SW 1271 (cell line): ENCODE results near the gene DLGAP1.
"Not testable (repeated sequence)": the region's sequence is repeated elsewhere in the genome, so short reads cannot be mapped to it uniquely, and the experiment has no call there.

ENCODE experiments used
- DNase-seq, 2 experiments: peaks; one replicate each; lab custom pipeline; 2025; lab: John Stamatoyannopoulos, UW

Gene DLGAP1

DNA sequence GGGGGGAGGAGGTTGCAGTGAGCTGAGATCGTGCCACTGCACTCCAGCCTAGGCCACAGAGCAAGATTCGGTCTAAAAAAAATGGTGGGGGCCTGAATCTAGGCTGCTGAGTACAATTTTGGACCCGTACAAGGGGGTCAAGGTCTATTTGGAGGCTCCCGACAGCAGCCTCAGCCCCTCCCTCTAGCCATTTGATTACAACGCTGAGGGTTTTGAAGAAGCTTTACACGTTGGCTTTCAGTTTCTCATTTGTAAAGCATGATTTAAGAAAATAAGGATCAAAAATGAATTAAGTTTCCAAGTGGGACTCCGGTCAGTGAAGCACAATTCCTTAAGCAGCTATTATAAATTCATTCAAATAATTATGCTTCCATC, 871.2 kb downstream of the DLGAP1 start:
- DNase-seq: no peak

DNA sequence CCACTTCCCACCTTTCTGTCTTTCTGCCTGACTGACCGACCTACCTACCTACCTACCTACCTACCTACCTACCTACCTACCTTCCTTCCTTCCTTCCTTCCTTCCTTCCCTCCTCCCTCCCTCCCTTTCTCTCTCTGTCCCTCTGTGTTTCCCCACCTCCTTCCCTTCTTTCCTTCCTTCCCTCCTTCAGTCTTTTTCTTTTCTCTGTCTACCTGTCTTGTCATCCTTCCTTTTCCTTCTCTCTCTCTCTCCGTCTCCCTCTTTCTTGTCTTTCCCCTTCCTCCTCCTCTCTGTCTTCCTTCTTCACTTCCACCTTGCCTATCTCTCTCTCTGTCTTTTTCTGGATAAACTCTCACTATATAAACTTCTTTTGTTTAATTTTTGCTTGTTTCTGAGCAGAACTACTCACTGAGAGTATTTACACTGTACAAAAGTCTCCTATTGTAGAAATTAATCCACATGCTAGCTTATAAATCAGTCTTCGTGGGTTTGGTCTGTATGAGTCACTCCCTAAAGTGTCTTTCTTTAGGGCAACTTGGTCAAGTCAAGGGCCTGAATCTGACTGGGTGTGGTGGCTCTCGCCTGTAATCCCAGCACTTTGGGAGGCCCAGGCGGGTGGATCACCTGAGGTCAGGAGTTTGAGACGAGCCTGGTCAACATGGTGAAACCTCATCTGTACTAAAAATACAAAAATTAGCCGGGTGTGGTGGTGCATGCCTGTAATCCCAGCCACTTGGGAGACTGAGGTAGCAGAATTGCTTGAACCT, 871.8 kb downstream of the DLGAP1 start:
- not testable (repeated sequence) for DNase-seq

DNA sequence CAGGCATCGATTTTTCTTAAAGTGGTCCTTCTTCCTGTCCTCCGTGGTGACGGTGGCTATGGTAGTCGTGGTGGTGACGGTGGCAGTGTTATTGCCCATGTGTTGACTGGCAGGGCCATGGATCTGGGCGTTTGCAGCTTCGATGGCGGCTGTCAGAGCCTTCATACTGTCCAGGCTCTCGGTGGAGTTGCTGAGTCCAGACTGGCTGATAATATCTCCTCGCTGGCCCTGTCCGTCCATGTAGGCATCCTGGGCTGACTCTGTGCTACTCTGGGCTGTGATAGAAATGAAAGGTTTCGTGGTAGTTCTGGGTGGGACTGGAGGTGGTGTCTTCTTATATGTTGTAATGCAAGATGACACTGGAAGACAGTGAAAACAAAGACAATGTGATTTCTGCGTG, 873.2 kb downstream of the DLGAP1 start:
- DNase-seq: no peak

DNA sequence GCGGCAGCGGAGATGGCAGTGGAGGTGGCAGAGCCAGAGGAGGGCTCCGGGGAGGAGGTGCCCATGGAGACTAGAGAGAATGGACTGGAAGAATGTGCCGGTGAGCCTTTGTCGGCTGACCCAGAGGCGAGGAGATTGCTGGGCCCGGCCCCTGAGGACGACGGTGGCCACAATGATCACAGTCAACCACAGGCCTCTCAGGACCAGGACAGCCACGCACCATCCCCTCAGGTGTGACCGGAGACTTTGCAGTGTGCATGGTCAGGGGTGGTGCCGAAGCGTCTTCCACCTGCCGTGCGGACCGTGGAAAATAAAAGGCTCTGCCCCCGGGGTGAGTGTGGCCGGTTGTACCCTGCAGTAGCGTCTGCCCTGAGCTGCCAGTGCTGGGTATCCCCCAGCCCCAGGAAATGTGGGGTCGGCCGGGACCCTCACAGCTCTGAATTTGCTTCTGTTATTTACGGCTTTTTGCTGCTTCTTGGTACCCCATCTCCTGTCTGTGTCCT, 874.5 kb downstream of the DLGAP1 start:
- not testable (repeated sequence) for DNase-seq

DNA sequence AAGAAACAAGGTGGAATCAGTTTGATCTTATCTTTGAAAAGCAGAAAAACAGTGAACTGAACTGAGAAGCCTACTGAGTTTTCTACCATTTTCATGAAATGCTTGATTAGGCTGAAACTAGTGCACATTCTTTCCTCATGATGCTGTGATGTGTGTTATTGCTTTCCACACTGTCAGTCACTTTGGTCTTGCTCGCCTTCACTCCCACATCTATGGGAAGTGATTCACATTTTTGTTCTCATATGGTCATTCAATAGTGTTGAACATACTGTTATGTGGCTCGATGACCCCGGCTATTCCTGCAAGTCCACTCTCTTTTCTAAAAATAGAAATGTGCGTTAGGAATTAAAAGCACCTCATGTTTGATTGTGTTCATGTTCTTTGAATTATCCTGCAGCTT, 875.4 kb downstream of the DLGAP1 start:
- DNase-seq: no peak

DNA sequence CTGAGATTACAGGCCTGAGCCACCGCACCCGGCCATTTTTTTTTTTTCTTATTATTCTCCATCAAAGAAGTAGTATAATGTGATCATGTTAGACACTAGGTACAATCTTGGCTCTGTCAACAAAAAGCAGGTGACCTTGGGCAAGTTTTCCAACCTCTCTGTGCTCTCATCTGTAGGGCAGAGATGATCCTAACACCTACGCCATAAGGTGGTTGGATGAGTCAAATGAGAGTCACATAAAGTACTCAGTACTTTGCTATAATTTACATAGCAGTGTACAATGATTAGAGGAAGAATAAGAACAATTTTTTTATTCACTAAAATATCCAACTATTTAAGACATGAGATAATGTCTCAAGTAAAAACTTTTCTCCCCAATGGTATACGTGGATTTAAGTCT, 876.5 kb downstream of the DLGAP1 start:
- DNase-seq: no peak

DNA sequence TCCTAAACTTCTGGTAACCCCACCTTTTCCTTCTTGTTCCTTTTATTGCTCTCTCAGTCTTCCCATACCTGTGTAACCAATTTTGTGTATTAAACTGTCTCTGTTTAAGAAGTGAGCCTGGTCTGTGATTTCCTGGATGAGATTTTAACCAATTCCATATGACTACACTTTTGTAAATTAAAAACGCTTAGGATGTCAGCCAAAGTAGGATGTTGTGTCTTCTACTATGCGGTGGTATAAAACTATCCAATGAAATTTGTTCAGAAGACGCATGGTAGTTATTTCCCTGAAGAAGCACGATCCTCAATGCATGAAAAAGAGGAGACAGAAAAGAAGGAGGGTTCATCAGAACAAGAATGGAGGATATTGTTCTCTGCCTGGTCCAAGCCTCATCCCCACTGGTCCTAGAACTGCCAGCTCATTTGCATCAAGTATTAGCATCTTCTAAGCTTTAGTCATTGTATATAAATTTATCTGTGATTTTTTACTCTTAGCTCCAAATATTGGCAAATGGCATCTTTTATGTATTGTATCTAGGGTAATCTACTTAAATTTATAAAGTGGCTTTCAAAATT, 877.7 kb downstream of the DLGAP1 start:
- no peak for DNase-seq

DNA sequence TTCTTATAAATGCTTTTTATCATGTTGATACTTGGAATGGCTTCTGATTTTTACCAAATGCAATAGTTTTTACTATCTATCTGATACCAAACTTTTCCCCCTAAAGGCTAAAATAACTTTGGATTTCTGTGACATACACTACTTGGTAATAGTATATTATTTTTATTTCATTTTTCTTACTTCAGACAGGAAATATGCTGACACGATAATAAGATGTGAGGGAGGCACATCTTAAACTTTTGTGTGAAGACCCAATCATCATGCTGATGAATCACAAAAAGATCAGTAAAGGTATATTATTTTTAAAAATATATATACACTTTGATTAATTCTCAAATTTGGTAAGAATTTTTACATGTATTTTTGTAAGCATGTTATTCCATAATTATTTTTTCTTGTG, 882.3 kb downstream of the DLGAP1 start:
- no peak for DNase-seq

DNA sequence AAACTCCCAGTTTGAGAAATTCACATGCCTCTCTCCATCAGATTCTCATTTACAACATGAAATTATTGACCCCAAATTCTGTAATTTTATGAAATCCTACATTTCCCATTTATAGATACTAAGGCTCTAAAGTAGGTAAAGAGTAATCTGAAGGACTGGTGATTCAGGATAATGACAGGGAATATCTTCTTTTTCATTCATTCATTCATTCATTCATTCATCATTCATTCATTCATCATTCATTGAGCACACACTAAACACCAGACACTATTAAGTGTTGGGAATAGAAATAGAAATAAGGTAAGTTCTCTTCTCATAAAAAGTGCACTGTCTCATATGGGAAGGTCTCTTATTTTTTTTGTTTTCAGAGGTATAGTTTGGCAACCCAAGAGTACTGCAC, 888.3 kb downstream of the DLGAP1 start:
- DNase-seq: no peak

DNA sequence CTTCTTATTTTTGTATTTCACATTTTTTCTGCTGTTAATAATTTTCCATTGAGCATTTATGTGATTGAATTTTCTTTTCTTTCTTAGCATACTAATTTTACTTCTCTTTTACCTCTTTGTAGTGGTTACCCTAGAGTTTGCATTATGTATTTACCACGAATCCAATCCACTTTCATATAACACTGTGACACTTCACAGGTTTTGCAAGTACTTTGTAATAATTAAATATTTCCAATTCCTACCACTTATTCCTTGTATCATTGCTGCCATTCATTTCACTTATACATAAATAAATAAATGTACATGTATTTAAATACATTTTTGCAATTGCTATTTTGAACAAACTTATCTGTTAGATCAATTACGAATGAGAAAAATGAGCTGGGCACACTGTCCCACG, 894.4 kb downstream of the DLGAP1 start:
- DNase-seq: no peak

DNA sequence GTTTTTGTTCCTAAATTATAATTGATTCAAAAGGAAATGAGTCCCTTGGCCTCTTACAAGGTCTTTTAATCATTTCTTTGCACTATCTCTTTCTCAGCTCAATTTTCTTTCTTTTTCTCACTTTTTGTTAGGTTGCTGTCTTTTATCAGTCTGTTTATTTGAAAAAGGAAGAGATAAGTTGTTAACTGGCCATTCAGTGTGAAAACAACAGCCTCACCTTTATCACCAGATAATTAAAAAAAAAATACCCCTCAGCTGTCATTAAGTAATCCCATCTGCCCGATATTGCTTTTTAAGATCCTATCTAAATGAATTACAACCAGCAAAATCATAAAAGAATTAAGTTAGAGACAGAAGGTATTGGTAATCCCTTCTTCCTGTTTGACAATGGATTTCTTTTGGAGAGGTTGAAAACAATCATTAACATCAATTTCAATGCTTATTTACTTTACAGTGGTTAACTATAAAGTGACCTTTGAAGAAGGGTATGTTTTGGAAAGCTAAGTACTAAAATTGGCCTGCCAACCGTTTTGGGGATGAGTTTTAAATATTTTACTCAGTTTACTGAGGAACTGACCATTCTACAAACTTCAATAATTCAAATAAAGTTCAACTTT, 900.2 kb downstream of the DLGAP1 start:
- DNase-seq: no peak

DNA sequence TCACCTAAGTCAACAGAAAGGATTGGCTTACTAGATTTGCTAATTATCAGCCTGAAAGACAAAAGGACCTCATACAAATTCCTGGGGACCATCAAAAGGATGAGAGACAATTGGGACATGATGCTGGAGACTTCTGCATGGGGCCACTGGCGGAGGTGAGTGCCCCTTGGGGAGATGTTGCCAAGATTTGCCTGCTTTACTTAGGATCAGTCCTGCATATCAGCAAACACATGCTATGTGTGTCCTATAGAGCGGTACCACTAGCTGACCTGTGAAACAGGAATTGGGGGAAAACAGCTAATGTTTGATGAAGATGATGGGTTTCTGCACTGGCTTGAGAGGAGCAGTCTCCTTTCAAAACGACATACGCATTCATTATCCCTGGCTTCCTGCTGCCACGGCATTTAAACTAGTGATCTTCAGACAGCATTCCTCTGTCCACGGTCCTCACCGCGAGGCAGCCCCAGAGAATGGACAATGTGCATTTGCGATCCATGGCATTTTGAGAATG, 901.0 kb downstream of the DLGAP1 start:
- DNase-seq: no peak

DNA sequence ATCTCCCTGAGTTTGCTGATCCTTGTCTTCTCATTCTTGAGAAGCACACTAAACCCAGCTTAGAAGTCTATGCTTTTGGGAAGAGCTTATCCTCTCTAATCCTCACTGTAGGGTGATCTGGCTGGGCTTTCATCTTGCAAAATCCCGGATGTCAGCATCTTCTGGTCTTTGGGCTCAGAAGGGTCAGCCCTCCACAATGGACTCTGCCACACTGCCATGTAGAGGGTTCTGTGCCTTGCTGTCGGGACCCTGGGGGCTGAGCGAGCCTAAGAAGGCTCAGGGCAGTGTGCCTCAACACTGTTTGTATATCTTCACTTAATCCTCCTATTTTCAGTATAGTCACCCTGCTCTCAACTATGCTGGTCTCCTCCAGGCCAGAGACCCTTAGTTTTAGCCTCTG, 902.8 kb downstream of the DLGAP1 start:
- DNase-seq: no peak

DNA sequence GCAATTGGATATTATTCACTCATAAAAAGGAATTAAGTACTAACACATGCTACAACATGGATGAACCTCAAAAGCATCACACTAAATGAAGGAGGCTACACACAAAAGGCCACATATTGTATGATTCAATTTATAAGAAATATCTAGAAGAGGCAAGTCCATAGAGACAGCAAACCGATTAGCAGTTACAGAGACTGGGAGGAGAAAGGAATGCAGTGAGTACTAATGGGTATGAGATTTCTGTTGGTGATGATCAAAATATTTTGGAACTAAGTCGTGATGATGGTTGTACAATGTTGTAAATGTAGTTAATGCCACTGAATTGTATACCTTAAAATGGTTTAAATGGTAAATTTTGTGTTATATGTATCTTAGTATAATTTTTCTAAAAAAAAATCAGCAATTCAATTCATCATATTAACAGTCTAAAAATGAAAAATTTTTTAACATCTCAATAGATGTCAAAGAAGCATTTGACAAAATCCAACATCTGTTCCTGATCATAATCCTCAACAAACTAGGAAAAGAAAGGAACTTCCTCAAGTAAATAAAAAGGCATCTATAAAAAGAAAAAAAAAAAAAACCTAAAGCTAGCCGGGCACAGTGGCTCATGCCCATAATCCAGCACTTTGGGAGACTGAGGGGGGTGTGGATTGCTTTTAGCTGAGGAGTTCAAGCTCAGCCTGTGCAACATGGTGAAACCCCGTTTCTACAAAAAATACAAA, 907.1 kb downstream of the DLGAP1 start:
- DNase-seq: no peak

DNA sequence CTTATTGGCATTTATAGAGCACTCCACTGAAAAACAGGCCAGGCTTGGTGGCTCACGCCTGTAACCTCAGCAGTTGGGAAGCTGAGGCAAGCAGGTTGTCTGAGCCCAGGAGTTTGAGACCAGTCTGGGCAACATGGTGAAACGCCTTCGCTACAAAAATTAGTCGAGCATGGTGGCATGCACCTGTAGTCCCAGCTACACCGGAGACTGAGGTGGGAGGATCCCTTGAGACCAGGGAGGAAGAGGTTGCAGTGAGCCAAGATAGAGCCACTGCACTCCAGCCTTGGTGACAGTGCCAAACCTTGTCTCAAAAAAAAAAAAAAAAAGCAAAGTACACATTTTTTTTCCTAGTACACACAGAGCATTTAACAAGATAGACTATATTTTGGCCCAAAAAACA, 909.0 kb downstream of the DLGAP1 start:
- no peak for DNase-seq

DNA sequence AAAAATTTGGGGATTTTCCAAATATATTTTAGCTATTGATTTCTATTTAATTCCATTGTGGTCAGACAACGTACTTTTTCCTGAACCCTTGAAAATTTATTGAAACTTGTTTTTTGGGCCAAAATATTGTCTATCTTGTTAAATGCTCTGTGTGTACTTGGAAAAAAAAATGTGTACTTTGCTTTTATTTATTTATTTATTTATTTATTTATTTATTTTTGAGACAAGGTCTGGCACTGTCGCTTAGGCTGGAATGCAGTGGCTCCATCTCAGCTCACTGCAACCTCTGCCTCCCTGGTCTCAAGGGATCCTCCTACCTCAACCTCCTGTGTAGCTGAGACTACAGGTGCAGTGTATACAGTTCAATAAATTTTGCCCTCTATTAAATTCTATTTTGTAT, 910.6 kb downstream of the DLGAP1 start:
- no peak for DNase-seq

DNA sequence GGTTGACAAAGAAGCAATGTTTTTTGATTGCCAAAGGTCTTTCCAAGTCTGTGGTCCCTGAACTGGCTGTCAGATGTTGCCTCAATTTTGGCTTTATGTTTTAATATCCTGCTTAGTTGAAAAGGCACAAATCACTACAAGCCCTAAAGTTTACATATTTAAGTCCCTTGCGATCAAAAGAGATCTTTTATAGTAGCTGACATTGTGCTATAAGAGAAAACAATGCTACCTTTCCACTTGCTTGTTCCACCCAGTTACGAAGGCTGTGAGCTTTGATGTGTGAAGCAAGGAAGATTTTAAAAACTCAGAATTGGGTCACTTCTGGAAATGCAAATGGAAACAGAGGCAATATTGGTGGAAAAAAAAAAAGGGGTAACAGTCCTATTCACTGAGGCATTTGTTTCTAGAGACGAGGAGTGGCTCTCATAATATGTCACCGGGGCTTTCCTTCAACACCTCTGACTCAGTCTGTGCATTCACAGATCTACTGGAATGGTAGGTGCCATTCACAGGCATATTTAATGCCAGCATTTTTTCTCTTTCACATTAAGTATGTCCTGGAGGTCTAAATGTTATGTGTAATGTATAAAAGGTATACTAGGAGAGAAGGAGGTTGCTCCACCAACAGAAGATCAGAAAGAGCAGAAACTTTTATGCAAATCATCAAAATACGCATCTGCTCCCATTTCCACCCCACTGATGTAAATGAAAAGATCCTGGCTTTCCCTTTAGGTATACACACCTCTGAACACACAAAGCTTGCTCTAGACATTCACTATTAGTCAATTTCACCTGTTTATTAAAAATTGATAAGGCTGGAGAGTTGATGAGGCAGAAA, 913.3 kb downstream of the DLGAP1 start:
- DNase-seq: no peak

DNA sequence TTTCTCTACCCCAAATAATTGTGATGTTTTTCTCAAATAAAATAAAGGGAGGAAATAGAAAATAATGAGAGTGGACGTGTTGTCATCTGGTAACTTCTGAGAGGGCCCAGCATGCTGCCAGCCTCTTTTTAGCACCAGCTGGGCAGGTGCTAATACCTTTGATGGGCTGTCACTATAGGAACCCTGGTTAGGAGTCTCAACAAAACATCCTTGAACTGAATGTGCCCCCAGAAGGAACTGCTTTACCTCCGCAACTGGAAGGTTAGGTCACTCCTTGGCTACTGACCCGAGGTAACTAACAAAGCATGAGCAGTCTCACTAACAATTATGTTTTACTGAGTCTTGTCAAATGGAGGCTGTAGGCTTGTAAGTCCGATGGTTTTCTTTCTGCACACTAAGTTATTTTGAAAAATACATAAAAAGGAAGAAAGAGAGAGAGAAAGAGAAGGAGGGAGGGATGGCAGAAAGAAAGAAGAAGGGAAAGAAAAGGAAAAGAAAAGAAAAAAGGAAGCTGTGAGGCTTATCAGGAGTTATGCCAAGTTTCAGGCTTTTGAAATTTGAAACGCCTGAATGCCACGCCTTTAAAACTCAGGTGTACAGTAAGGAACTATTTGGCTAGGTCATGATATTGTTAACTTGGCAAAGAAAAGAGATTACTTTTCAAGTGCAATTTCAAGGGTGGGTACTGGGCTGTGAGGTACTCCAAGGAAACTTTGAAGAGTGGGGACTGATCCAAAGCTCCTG, 914.1 kb downstream of the DLGAP1 start:
- no peak for DNase-seq

DNA sequence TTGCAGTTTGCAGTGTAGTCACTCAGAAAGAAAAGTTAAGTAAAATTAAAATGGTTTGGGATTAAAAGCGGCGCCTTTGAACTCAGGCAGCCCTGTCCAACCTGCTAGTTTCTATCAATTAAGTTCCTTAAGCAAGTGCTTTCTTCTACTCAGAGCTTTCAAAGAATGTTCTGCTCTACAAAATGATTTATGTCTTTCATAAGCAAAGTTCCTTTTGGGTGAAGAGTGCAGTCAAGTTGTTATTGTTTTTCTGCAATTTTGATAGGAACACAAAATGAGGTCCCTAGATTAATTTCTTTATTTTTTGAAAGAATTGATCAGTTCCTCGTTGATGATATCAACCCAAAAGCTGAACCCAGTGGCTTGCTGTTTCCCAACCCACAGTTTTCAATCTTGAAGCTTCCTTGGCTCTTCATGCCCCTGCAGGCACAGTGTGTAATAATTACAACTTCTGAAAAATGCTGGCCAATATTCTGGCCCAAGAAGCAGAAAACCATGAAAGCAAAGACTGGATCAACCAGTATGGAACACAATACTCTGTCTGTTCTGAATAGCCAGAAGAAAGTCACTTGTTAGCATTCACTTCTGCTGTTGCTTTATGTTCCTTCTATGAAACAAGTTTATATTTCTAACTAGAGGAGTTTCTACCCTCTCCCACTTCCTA, 916.0 kb downstream of the DLGAP1 start:
- DNase-seq: no peak

DNA sequence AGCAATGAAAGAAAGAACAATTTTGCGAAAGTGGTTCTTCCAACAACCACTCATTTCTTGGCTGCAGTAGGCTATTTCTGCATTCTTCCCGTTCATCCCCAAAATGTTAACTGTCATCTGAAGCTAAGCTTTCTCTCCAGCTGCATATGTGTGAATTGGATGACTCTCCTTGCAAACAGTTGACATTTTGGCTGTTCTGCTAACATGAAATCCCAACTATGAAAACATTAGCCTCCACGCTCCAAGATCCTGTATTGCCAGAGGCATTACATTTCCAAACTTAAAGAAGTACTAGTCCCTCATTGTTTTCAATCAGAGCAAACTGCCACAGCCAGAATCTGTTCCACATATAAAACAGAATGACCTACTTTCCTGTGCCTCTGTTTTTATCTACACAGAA, 916.7 kb downstream of the DLGAP1 start:
- no peak for DNase-seq
